Mucosa of gallbladder (tissue), 1 donor: Measurements from ENCODE around the gene BARHL2. TPM values are rescaled to one million over a fixed set of nuclear protein-coding genes. Genes with fewer than 3 reads are reported as not detected.

Experiments
- DNase-seq: peaks from one replicate; pipeline ENCODE4 v3.0.0-alpha.2; 2020; ENCODE audit warnings: low spot score
- total RNA-seq: library from RNA; stranded (reverse); gene quantifications from one replicate; pipeline ENCODE4 v1.2.1, GENCODE V29; 2021
- donor health status: DM: no; HTN: no; CAD: no.

BARHL2 gene
- total RNA-seq, result not detected

GRCh38 chr1:90716552-90717355 lies at the start of gene BARHL2:
BARHL2 (minus strand) TSS chr1:90717302; CDS start chr1:90717195, 107 bp downstream.
- no peak for DNase-seq

GRCh38 chr1:90763930-90764329 lies 46.8 kb upstream of the BARHL2 start:
- no peak for DNase-seq

- no peak for DNase-seq
These were observed 46.4 kb upstream of the BARHL2 start for GRCh38 chr1:90763506-90763905.

GRCh38 chr1:90761781-90762589 lies 44.9 kb upstream of the BARHL2 start:
- no peak for DNase-seq

GRCh38 chr1:90761156-90761555 lies 44.1 kb upstream of the BARHL2 start:
- no peak for DNase-seq

- DNase-seq, result no peak
These were observed 36.5 kb upstream of the BARHL2 start for GRCh38 chr1:90753556-90753955.

GRCh38 chr1:90748668-90749067 lies 31.6 kb upstream of the BARHL2 start:
- no peak for DNase-seq

GRCh38 chr1:90746857-90747256 lies 29.8 kb upstream of the BARHL2 start:
- DNase-seq, result no peak

- no peak for DNase-seq
These were observed 28.9 kb upstream of the BARHL2 start for GRCh38 chr1:90745972-90746371.

GRCh38 chr1:90732136-90732535 lies 15.0 kb upstream of the BARHL2 start:
- DNase-seq, result no peak

- no peak for DNase-seq
These were observed 14.4 kb upstream of the BARHL2 start for GRCh38 chr1:90731382-90732050.

GRCh38 chr1:90730243-90731022 lies 13.3 kb upstream of the BARHL2 start:
- DNase-seq, result no peak

- no peak for DNase-seq
These were observed 12.6 kb upstream of the BARHL2 start for GRCh38 chr1:90729504-90730242.

GRCh38 chr1:90728502-90729287 lies 11.6 kb upstream of the BARHL2 start:
- DNase-seq, result no peak

GRCh38 chr1:90727917-90728501 lies 10.9 kb upstream of the BARHL2 start:
- no peak for DNase-seq

- no peak for DNase-seq
These were observed 9.9 kb upstream of the BARHL2 start for GRCh38 chr1:90726986-90727480.

GRCh38 chr1:90726425-90726985 lies 9.4 kb upstream of the BARHL2 start:
- no peak for DNase-seq

- no peak for DNase-seq
These were observed 8.7 kb upstream of the BARHL2 start for GRCh38 chr1:90725657-90726424.
